Endothelial cell of hepatic sinusoid (primary cell): ENCODE results near the gene ZYG11B.
"Not testable (repeated sequence)": the region's sequence is repeated elsewhere in the genome, so short reads cannot be mapped to it uniquely, and the experiment has no call there.

Experiments used
- in situ Hi-C: cut with HindIII; loops from 2 replicates; pipeline ENCODE4 v1.10.0; 2017; ENCODE audit warnings: low sequenced_read_pairs

ZYG11B gene

DNA sequence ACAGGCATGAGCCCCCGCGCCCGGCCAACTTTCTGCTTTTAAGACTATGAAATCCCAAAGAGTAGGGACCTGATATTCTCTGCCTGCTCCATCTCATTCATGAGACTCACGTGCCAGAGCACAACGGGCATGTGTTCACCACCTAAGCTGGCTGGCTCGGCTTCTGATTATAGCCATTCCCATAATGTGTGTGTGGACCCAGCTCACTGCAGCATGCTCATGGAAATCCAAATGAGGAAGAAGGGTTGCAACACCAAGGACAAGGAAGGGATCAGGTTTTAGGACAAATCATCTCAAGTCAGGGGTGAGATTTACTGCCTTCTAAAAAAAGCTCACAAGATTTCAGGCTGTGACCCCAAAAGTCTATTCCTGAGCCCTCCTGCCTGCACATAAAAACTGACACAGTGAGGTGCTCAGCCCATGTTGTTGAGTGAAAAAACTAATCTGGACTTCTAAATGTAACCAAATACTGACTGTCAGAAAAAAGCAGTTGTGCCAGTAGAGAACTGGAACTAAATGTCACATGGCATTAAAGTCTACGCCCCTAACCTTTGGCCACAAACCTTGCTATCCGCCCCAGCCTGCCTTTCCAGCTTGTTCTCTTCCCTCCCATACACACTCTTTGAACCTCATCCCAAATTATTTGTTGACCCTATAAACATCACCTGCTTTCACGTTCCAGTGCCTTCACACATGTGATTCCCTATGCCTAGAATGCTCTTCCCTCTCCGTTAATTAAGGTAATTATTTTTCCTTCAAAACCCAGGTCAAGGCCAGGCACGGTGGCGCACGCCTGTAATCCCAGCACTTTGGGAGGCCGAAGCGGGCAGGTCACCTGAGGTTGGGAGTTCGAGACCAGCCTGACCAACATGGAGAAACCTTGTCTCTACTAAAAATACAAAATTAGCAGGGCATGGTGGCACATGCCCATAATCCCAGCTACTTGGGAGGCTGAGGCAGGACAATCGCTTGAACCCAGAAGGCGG is 19.0 kb upstream of the ZYG11B start:
- in situ Hi-C loops, result no loop called here

DNA sequence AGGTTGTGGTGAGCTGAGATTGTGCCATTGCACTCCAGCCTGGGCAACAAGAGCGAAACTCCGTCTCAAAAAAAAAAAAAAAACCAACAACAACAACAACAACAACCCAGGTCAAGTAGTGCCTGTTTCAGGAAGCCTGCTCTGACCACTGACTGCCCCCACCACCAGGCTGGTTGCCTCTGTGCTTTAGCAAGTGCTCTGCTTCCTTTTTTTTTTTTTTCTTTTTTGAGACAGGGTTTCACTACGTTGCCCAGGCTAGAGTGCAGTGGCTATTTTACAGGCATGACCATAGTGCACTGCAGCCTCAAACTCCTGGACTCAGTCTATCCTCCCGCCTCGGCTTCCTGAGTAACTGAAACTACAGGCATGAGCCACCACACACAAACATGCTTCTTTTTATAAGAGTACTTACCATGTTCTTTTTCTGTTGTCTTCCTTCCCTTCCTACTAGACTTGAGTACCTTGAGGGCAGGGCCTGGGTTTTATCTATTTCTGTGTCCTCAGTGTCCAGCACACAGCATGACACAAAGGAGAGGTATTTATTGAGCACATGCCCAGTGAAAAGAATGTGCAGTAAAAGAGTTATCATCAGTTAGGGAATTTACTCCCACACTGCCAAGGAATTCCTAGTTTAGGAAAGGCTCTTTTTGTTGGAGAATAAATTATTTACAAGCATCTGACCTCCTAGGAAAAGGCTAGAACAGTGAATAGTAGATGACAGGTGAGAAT is 18.2 kb upstream of the ZYG11B start:
- in situ Hi-C loops, result no loop called here

DNA sequence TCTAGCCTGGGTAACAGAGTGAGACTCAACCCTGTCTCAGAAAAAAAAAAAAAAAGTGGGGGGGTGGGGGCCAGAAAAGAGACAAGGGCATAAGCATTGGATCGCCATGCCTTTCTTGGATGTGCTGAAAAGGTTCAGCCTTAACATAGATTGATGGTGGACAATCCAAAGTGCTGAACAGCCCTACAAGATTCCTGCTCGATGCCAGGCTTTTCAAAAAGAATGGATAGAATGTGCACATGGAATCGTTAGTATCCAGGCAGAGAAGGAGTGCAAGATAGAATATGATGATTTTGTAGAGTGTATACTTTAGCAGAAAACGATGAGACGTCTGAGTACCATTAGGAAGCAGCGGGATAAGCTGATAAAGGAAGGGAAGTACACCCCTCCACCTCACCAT is 17.2 kb upstream of the ZYG11B start:
- in situ Hi-C loops, result no loop called here

DNA sequence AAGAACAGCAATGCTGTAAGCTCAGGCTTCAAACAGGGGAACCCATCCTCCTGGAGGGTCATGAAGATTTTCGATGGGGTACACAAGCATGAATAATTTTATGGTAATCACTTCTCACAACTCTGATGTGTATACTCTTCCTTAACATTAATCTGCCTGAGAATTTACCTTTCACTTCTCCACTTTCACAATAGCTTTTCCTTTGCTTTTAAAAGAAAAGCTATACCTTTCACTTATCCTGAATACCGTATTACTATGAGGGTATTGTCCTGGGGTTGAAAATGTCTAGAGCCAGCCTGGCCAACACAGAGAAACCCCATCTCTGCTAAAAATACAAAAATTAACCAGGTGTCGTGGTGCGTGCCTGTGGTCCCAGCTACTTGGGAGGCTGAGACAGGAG is 12.7 kb upstream of the ZYG11B start:
- in situ Hi-C loops, result no loop called here

DNA sequence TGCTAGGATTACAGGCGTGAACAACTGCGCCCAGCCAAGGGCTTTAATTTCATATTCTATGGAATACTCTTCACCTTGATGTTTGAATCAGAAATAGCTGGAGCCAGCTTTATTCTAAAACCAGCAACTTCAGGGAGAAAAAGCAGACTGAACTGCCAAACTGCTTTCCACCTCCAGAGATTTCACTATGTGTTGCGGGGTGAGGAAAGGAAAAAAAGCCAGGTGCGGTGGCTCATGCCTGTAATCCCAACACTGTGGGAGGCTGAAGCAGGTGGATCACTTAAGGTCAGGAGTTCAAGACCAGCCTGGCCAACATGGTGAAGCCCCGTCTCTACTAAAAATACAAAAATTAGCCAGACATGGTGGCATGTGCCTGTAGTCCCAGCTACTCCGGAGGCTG is 11.0 kb upstream of the ZYG11B start:
- in situ Hi-C loops, result not testable (repeated sequence)

DNA sequence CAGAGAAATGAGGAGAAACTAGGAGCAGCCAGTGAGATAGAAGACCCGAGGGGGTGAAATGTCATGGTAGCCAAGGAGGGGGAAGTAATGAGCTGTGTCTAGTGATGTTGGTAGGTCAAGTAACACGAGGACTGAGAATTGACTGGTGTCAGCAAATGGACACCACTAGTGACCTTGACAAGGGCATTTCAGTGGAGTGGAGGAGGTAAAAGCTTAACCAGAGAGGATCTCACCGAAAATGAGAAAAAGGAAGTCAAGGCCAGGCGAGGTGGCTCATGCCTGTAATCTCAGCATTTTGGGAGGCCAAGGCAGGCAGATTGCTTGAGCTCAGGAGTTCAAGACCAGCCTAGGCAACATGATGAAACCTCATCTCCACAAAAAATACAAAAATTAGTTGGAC is 3.0 kb upstream of the ZYG11B start:
- in situ Hi-C loops, result no loop called here

DNA sequence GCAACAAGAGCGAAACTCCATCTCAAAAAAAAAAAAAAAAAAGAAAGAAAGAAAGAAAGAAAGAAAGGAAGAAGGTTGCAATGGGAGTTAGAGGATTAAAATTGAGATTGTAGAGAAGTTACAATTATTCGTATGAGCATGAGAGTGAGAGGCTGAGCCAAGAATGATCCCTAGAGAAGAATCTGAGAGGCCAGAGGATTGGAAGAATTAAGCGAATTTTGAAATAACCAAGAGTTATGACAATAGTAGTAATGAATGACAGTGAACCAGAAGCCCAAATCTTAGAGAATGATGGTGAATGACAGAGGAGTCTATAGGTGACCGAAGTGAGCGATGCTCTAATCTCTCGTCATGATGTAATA is 369 bp upstream of the ZYG11B start:
- in situ Hi-C loops, result loop anchor here (5.0 kb wide), 1 partner anchor 36 kb away; no protein-coding TSS in a partner anchor

DNA sequence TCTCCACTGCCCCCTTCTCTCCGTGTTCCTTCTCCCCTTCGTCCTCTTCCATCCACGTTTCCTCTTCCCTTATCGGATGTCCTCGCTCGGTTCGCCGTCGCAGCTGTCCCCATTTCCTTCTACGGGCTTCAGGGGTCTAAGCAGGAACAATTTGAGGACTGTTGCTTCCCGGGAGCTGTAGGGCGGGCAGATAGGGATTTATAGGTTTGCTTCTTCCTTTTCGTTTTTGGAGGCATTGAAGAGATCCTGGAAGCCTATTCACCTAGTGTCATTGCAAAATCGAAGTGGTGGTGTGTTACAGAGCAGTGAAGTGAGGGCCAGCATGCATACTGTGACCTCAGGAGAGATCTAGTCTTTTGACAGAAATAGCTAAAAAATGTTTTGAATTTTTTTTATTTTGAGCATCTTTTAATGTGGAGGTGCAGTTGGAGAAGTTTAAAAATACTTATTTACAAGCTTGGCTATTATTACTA is 897 bp downstream of the ZYG11B start:
- in situ Hi-C loops, result loop anchor here (5.0 kb wide), 1 partner anchor 35 kb away; no protein-coding TSS in a partner anchor

DNA sequence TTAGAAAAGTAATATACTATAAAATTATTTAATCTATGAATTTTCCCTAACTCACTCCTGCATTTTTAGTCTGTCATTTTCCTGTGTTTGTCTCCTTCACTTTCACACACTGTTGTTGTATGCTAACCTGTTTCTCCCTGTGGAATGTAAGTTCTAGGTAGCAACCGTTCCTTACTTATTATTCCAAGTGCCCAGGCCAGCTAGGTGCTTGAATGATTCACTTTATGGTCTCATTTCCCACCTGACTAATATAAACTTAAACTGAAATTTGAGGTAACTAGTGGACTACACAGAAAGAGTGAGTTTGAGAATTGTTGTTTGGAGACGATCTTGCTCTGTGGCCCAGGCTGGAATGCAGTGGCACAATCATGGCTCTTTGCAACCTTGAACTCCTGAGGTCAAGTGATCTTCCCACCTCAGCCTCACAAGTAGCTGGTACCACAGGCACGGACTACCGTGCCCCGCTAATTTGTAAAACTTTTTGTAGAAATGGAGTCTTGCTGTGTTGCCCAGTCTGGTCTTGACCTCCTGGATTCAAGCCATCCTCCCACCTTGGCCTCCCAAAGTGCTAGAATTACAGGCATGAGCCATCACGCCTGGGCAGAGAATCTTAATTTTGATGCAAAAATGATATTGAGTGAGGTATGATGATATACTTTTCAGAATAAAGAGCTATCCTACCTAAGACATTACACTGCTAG is 1.9 kb downstream of the ZYG11B start:
- in situ Hi-C loops, result loop anchor here (5.0 kb wide), 1 partner anchor 34 kb away; no protein-coding TSS in a partner anchor

DNA sequence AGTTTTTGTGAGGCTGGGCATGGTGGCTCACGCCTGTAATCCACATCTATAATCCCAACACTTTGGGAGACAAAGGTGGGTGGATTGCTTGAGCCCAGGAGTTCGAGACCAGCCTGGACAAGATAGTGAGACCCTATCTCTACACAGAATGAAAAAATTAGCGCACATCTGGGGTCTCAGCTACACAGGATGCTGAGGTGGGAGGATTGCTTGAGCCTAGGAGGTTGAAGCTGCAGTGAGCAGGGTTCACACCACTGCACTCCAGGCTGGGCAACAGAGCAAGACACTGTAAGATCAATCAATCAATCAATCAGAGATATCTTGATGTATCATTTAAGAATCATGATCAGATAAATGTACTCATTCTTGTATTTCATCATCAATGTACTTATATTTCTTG is 7.1 kb downstream of the ZYG11B start:
- in situ Hi-C loops, result no loop called here

DNA sequence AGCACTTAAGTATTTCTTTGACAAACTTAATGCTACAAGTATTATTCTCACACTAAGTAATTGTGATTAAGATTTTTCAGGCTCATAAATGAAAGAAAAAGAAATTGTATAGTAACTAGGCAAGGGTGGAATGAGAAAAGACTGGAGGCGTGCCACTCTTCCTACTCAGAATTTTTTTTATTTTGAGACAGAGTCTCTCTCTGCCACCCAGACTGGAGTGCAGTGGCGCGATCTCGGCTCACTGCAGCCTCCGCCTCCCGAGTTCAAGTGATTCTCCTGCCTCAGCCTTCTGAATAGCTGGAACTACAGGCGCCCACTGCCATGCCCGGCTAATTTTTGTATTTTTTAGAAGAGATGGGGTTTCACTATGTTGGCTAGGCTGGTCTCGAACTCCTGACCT is 9.1 kb downstream of the ZYG11B start:
- in situ Hi-C loops, result not testable (repeated sequence)

DNA sequence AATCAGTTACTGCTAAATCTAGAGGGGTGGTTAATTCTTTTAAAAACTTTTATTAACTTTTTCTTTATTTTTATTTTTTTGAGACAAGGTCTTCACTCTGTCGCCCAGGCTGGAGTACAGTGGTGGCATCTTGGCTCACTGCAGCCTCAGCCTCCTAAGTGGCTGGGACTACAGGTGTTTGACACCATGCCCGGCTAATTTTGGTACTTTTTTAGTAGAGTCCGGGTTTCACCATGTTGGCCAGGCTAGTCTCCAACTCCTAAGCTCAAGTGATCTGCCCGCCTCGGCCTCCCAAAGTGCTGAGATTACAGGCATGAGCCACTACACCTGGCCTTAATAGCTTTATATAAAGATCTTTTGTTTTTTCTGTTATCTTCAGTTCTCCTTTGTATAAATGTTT is 11.9 kb downstream of the ZYG11B start:
- in situ Hi-C loops, result no loop called here

DNA sequence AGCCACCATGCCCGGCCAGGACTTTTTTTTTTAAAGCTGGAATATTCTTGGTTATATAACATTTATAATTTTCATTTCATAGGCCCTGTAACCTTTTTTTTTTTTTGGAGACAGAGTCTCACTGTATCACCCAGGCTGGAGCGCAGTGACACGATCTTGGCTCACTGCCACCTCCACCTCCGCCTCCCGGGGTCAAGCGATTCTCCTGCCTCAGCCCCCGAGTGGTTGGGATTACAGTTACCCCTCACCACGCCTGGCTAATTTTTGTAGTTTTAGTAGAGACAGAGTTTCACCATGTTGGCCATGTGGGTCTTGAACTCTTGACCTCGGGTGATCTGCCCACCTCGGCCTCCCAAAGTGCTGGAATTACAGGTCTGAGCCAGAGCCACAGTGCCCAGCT is 12.6 kb downstream of the ZYG11B start:
- in situ Hi-C loops, result no loop called here

DNA sequence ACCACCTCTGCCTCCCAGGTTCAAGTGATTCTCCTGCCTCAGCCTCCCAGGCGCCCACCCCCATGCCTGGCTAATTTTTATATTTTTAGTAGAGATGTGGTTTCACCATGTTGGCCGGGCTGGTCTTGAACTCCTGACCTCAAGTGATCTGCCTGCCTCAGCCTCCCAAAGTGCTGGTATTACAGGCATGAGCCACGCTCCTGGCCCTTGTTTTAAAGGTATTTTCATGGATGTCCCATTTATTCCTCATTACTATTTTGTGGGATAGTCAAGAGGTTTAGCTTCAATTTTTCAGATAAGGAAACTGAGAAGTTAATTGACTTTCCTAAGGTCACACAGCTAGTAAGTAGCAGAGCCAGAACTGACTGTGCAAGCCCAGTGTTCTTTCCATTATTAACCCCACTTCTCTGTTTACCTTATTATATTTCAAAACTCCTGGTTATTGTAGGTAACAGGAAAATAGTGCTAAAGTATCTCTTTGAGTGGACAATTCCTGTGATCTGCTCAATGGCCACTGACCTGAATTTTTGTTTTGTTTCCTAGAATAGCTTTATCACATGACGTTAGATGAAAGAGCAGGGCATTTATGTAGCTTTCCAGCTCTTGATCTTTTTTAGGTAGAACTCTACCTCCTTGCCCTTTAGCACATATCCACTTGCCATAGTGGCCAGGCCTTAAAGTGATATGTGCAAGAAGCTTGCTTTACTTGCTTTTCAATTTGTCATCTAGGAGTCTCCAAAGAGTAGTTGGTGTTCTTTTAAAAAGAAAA is 13.6 kb downstream of the ZYG11B start:
- in situ Hi-C loops, result no loop called here

DNA sequence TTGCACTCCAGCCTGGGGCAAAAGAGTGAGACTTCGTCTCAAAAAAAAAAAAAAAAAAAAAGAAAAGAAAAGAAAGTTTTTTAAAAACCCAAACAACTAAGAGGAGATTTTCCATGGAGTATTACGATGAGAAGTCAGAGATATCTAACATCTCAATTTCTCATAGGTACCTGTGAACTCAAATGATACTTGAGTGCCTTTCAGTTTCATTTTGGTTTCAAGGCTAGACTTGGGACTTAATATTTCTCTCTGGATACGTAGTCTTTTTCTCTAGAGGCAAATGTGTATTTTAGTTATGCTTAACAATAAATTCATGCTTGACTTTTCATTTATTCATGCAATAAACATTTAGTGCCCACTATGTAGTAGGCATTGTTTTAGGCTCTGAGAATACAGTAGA is 15.0 kb downstream of the ZYG11B start:
- in situ Hi-C loops, result no loop called here

DNA sequence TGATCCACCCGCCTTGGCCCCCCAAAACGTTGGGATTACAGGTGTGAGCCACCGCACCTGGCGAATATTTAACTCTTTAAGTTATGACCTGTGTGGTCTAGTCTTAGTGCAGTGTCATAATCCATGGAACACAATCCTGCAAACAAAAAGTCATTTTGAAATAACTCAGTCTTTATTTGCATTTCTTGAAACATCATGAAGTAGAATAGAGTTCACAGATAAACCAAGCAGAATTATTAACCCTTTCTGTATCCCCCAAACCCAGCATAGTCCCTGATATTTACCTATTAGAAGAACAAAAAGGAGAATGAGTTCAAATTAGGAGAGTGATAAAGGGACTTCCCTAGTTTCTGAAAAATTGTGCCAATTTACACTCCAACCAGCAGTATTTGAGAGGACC is 19.9 kb downstream of the ZYG11B start:
- in situ Hi-C loops, result no loop called here

DNA sequence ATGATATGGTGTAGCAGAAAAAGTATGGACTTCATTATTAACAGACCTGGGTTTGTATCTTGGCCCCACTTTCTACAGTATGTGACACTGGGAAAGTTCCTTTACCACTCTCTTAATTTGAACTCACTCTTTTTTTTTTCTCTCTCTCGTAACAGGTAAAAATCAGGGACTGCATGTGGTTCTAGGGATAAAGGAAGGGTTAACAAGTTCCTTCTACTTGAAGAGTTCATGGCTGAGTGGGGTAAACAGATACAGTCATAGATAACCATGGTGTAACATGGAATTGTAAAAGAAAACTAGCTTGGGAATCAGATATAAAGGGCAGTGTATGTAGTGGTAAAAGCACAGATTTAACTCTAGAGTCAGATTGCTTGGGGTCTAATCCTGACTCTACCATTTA is 21.2 kb downstream of the ZYG11B start:
- in situ Hi-C loops, result no loop called here

DNA sequence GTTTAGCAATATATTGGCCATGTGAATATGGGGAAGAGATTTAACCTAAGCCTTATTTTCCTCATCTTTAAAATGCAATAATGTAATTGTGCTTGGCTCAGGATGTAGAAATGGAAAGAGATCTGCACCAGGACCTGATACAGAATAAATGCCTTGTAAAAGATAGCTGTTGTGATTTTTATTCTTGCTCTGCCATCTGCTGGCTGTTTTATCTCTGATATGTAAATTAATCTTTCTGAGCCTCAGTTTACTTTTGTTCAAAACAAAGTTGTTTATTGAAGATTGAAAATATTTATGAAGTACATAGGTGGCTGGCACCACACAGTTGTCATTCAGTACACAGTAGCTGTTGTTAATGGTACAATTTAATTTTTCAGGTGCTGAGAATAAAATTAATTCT is 21.9 kb downstream of the ZYG11B start:
- in situ Hi-C loops, result no loop called here

DNA sequence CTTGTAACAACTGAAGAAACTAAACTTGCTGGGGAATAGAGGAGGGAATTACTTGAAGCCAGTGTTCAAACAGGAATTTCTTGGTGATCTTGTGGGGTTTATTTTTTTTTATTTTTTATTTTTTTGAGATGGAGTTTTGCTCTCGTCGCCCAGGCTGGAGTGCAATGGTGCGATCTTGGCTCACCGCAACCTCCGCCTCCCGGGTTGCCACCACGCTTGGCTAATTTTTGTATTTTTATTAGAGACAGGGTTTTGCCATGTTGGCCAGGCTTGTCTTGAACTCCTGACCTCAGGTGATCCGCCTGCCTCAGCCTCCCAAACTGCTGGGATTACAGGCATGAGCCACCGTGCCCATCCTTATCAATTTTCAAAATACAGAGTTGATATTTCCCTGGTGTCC is 23.2 kb downstream of the ZYG11B start:
- in situ Hi-C loops, result not testable (repeated sequence)

DNA sequence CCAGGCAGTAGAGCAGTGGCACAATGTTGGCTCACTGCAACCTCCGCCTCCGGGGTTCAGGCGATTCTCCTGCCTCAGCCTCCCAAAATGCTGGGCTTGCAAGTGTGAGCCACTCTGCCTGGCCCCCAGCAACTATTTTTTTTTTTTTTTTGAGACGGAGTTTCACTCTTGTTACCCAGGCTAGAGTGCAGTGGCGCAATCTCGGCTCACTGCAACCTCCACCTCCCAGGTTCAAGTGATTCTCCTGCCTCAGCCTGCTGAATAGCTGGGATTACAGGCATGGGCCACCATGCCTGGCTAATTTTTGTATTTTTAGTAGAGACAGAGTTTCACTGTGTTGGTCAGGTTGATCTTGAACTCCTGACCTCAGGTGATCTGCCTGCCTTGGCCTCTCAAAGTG is 23.9 kb downstream of the ZYG11B start:
- in situ Hi-C loops, result not testable (repeated sequence)
